GM21390 (cell line): ENCODE measurements around the gene SLC32A1.

Source experiments
- ATAC-seq: cut with Tn5 transposase; IDR thresholded peaks from one replicate; pipeline ENCODE4 v1.9.1; 2021; ENCODE audit not compliant: unreplicated experiment

Gene SLC32A1

DNA sequence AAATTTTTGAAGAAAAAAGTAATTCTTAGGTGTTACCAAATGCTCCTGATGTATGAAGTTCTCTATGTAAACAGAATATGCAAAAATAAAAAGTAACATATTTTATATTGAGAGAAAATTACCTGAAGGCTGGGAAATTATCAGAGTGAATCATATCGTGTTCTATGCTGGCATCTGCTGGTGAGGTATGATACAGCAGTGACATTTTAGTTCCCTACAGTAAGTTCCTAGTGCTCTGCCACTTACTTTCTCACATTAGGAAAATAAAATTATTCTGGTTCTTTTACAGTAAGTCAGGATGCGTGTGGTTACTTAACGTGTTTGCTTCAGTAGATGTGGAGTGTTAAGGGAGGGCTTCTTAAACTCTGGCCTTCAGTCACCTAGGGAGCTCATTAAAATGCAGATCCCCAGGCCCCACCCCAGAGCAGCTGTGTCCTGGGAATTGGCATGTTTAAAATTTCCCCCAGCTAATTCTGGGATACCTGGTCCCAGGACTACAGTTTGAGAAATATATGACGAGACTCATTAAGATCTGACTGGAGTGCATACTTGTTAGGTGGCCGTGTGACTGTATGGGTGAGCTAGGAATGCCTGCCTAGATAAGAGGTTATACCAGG lies 27.2 kb downstream of the SLC32A1 start:
- ATAC-seq, result no peak

- no peak for ATAC-seq
Measured at GRCh38 chr20:38752029-38752428, 27.7 kb downstream of the SLC32A1 start.

- no peak for ATAC-seq
Measured at GRCh38 chr20:38754924-38755323, 30.6 kb downstream of the SLC32A1 start.

DNA sequence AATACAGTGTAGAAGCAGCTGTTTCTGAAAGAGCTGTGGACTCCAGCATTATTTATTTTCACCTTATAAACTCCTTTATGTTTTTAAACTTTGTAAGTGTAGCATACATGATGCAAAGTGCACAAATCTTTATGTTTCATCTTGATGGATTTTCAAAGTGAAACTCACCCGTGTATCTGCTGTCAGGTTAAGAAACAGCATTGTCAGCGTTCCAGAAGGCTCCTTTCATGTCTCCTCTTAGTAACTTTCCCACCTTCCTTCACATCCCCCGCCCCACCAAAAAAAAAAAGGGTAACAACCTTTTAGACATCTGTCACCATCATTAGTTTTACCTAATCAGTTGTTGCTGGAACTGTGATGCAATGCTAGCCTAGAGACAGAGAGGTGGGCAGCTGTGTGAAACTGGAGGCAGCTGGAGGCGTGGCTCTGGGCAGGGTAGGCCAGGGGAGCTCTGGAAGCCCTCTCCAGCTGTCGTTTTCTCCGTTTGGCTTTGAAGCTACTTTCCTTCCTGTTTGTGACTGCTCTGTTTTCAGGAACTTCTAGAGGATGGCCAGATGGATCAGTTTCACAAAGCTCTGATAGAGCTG lies 31.1 kb downstream of the SLC32A1 start:
- ATAC-seq, result no peak

- no peak for ATAC-seq
Measured at GRCh38 chr20:38757145-38757775, 33.0 kb downstream of the SLC32A1 start.

DNA sequence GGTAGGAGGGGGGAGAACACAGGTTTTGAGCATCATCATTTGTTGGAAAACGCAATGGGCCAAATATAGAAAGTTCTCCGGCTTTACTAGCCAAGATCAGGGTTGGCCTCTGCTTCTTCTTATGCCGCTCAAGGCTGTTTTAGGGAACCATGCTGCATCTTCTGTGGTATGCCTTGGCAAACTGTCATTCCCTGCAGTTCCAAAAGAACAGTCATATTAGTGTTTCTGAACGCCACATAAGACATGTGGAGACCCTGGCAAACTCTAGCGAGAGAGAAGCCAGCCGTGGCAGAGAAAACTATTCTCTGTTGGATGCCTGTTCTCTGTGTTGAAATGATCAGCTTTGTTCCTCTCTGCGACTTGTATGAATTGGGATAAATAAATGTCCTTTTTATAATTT lies 34.8 kb downstream of the SLC32A1 start:
- ATAC-seq, result no peak

GRCh38 chr20:38760978-38761377 lies 36.7 kb downstream of the SLC32A1 start:
- ATAC-seq, result no peak

GRCh38 chr20:38762174-38762573 lies 37.9 kb downstream of the SLC32A1 start:
- ATAC-seq, result no peak

- ATAC-seq, result no peak
Measured at GRCh38 chr20:38763616-38764015, 39.3 kb downstream of the SLC32A1 start.

- ATAC-seq, result no peak
Measured at GRCh38 chr20:38764567-38765318, 40.5 kb downstream of the SLC32A1 start.

- no peak for ATAC-seq
Measured at GRCh38 chr20:38766071-38766470, 41.8 kb downstream of the SLC32A1 start.

- no peak for ATAC-seq
Measured at GRCh38 chr20:38769376-38770295, 45.4 kb downstream of the SLC32A1 start.

DNA sequence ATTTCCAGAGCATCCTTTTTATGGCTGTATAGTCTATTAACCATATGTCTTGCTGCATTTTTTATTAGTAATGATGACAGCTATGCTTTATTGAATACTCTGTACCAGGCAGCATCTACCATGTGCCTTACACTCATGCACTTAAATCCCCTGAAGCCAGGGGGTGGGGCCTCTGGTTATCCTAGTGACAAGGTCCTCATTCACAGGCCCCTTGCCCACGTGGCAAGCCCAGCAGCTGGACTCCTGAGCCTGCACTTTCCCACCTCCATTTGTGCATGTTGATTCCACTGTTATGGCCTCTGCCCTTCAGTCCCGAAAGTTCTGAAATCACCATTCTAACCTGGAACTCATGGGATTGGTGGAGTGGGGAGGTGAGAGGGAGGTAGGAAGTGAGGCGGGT lies 46.3 kb downstream of the SLC32A1 start:
- ATAC-seq, result no peak

DNA sequence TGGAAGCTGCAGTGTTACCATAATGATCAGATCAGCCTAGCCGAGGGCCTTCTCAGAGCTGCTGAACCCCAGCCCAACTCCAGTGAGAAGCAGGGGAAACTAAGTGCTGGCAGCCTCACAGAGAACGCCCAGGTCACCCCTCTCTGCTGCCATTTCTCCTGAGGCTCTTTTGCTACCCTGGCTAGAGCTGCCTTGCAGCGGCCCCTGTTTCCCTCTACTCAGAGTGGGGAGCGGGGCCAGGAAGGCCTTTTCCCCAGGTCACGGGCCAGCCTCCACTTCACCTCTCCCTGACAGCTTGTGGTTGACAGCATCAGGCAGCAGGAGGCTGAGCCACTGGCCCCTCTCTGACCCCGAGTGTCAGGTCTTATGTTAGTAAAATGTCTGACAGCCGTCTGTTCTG lies 46.7 kb downstream of the SLC32A1 start:
- no peak for ATAC-seq

- no peak for ATAC-seq
Measured at GRCh38 chr20:38771621-38772020, 47.3 kb downstream of the SLC32A1 start.

DNA sequence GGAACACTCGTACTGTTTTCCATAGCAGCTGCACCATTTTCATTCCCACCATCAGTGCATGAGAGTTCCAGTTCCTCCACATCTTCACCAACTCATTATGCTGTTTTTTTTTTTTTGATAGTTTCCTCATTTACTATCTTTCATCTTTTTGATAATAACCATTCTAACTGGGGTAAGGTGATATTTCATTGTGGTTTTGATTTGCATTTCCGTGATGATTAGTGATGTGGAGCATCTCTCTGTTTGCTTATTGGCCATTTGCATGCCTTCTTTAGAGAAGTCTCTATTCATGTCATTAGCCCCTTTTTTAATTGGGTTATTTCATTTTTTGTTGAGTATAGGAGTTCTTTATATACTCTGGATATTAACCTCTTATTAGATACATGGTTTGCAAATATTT lies 49.9 kb downstream of the SLC32A1 start:
- no peak for ATAC-seq

- ATAC-seq, result no peak
Measured at GRCh38 chr20:38776363-38776762, 52.1 kb downstream of the SLC32A1 start.
